Endothelial cell of umbilical vein (primary cell): Measurements from ENCODE around the gene FRMD5.

ENCODE experiments used
- CTCF ChIP-seq, 2 donors: IDR thresholded peaks; 1 replicate in 1 of 2; 2 replicates in 1 of 2; pipeline ENCODE4 v1.5.1; 2011; ENCODE audit warnings: low read length in 2 of 2, mild to moderate bottlenecking in 2 of 2, moderate library complexity in 2 of 2, control low read depth in 1 of 2, inconsistent platforms in 1 of 2, low read depth in 1 of 2; ENCODE audit not compliant: insufficient read depth in 1 of 2; ENCODE audit errors: extremely low read depth in 1 of 2
- EZH2 ChIP-seq: IDR thresholded peaks from 2 replicates; pipeline ENCODE4 v1.6.1; 2012; ENCODE audit warnings: borderline replicate concordance, low read depth, mild to moderate bottlenecking, moderate library complexity, low read length, inconsistent platforms; ENCODE audit not compliant: severe bottlenecking
- FOS ChIP-seq: IDR thresholded peaks from 2 replicates; pipeline ENCODE4 v1.6.1; 2011; ENCODE audit warnings: mild to moderate bottlenecking, low read length, moderate library complexity, borderline replicate concordance; ENCODE audit not compliant: insufficient read depth
- GATA2 ChIP-seq: IDR thresholded peaks from 2 replicates; pipeline ENCODE4 v1.7.0; 2011; ENCODE audit warnings: low read depth, mild to moderate bottlenecking, moderate library complexity, mixed read lengths, low read length; ENCODE audit not compliant: insufficient read length, insufficient read depth
- JUN ChIP-seq: IDR thresholded peaks from 2 replicates; pipeline ENCODE4 v1.6.1; 2011; ENCODE audit warnings: borderline replicate concordance, low read depth; ENCODE audit not compliant: insufficient read length, insufficient read depth
- MAX ChIP-seq: IDR thresholded peaks from 2 replicates; pipeline ENCODE4 v1.6.1; 2011; ENCODE audit not compliant: insufficient read depth, insufficient read length
- MYC ChIP-seq: IDR thresholded peaks from one replicate; pipeline ENCODE4 v1.6.1; 2011; ENCODE audit warnings: mild to moderate bottlenecking, low read depth, low read length
- POLR2A ChIP-seq: IDR thresholded peaks from 2 replicates; pipeline ENCODE4 v1.6.1; 2012; ENCODE audit warnings: low read depth, mild to moderate bottlenecking, control low read depth, low read length
- POLR2AphosphoS5 ChIP-seq: IDR thresholded peaks from 2 replicates; pipeline ENCODE4 v1.6.1; 2012; ENCODE audit warnings: low read depth, mild to moderate bottlenecking, control low read depth, low read length, moderate library complexity; ENCODE audit not compliant: insufficient read depth

- TF ChIP-seq POLR2AphosphoS5: no peak
- no peak for TF ChIP-seq CTCF (IDR thresholded peaks at IDR 0.05; ENCODE audit: extremely low read depth in 1 of 2, insufficient read depth in 1 of 2, low read depth in 1 of 2, low read length in 2 of 2)
- TF ChIP-seq POLR2A: no peak
- TF ChIP-seq EZH2: no peak
- TF ChIP-seq MYC: no peak
- no peak for TF ChIP-seq JUN
- TF ChIP-seq GATA2: no peak
- TF ChIP-seq FOS: no peak
- no peak for TF ChIP-seq MAX
These were observed 65.2 kb downstream of the FRMD5 start for GRCh38 chr15:44129911-44130310.
